ENCODE measurements around the gene PTPN11. TPM values are rescaled to one million over a fixed set of nuclear protein-coding genes. Genes with fewer than 3 reads are reported as not detected.

Gene PTPN11
- total RNA-seq, 1 experiment from 2014 or later = 181 TPM

DNA sequence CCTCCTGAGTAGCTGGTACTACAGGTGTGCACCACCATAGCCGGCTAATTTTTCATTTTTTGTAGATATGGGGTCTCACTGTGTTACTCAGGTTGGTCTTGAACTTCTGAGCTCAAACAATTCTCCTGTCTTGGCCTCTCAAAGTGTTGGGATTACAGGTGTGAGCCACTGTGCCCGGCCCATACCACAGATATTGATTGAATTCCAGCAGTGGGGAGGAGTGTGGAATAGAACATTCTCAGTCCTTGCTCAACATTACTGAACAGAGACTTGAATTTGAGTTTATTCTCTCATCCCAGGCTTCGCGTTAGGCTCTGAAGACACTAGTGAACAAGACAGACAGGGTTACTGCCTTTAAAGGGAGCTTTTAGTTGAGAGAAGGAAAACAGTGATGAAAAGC, 39.6 kb downstream of the PTPN11 start:
- H3K9me3 ChIP-seq (ENCODE audit: control insufficient read depth in 1 of 2, insufficient read depth in 1 of 2, low read depth in 1 of 2, low read length in 2 of 2) = no peaks in the 10 kb centered on the region
- H3K27me3 ChIP-seq (ENCODE audit: insufficient read depth, low read length) = no peaks in the 10 kb centered on the region
- BruUV-seq (replicated peaks) = no TSS peak
- H3K4me2 ChIP-seq (ENCODE audit: low read length) = no peak overlapping the region
- intact Hi-C loops (cut with micrococcal nuclease) = no loop called here
- H4K20me1 ChIP-seq (ENCODE audit: insufficient read depth) = 0 out of 2 replicates have a peak, but pooled peaks cover 3% of the 10 kb centered on the region
- H3K36me3 ChIP-seq (ENCODE audit: control insufficient read depth in 1 of 2, insufficient read depth in 2 of 2, low read length in 2 of 2) = peaks cover 23 to 31% of the 10 kb centered on the region in 2 experiments
- H3K4me1 ChIP-seq (ENCODE audit: control insufficient read depth in 1 of 2, insufficient read depth in 2 of 2, low read length in 2 of 2) = no peaks in the 10 kb centered on the region
- DNase-seq (ENCODE audit: low read depth, low spot score) (no peak), ATAC-seq (no peak)
- H3K9me2 ChIP-seq (ENCODE audit: insufficient read depth) = no peaks in the 10 kb centered on the region
- H3K79me2 ChIP-seq (ENCODE audit: insufficient read depth, low read length) = peaks cover 10% of the 10 kb centered on the region
- no peak overlapping the region for H3K4me3 ChIP-seq (replicated peaks in 1 of 2; ENCODE audit: low read depth in 1 of 2, low read length in 2 of 2)
- TF ChIP-seq ZFX (IDR thresholded peaks at IDR 0.05) (no peak), YY1 (IDR thresholded peaks at IDR 0.05; ENCODE audit: extremely low read depth, insufficient replicate concordance, low read depth, low read length) (no peak), SRF (IDR thresholded peaks at IDR 0.05; ENCODE audit: low read depth) (no peak), ZNF274 (IDR thresholded peaks at IDR 0.05; ENCODE audit: low read depth, low read length) (no peak)
- ChIA-PET POLR2A (no interaction called here), CTCF (no interaction called here), RAD21 (ENCODE audit: low non-redundant PET in 1 of 2, low total read pairs in 2 of 2, uncharacterized antibody in 2 of 2, unreplicated experiment in 2 of 2) (no interaction called here)
- no peak overlapping the region for H3K27ac ChIP-seq (ENCODE audit: low read depth, low read length)
- no peak overlapping the region for H3K9ac ChIP-seq (ENCODE audit: low read length)
- H2AFZ ChIP-seq (ENCODE audit: low read depth, low read length, poor library complexity, severe bottlenecking) = no peak overlapping the region

DNA sequence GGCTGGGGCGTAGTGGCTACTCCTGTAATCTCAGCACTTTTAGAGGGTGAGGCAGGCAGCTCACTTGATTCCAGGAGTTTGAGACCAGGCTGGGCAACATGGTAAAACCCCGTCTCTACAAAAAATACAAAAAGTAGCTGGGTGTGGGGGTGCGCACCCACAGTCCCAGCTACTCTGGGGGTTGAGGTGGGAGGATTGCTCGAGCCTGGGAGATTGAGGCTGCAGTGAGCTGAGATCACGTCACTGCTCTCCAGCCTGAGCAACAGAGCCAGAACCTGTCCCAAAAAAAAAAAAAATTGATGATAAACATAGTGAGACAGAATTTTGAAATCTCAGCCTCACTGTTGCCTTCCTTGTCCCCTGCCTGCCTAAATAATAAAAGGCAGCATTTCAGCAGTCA, 40.0 kb downstream of the PTPN11 start:
- BruUV-seq (replicated peaks) = no TSS peak
- Histone ChIP-seq H3K36me3 (ENCODE audit: control insufficient read depth in 1 of 2, insufficient read depth in 2 of 2, low read length in 2 of 2) (peaks cover 23 to 26% of the 10 kb centered on the region in 2 experiments), H3K79me2 (ENCODE audit: insufficient read depth, low read length) (peaks cover 14% of the 10 kb centered on the region), H3K27ac (ENCODE audit: low read depth, low read length) (no peak overlapping the region), H4K20me1 (ENCODE audit: insufficient read depth) (0 out of 2 replicates have a peak, but pooled peaks cover 3% of the 10 kb centered on the region), H3K9me3 (ENCODE audit: control insufficient read depth in 1 of 2, insufficient read depth in 1 of 2, low read depth in 1 of 2, low read length in 2 of 2) (no peaks in the 10 kb centered on the region), H3K4me2 (ENCODE audit: low read length) (no peak overlapping the region), H3K4me1 (ENCODE audit: control insufficient read depth in 1 of 2, insufficient read depth in 2 of 2, low read length in 2 of 2) (no peaks in the 10 kb centered on the region), H3K9ac (ENCODE audit: low read length) (no peak overlapping the region), H3K27me3 (ENCODE audit: insufficient read depth, low read length) (no peaks in the 10 kb centered on the region), H3K9me2 (ENCODE audit: insufficient read depth) (no peaks in the 10 kb centered on the region), H3K4me3 (replicated peaks in 1 of 2; ENCODE audit: low read depth in 1 of 2, low read length in 2 of 2) (no peak overlapping the region), H2AFZ (ENCODE audit: low read depth, low read length, poor library complexity, severe bottlenecking) (no peak overlapping the region)
- DNase-seq (ENCODE audit: low read depth, low spot score) (no peak), ATAC-seq (no peak)
- intact Hi-C loops (cut with micrococcal nuclease) = no loop called here
- RAD21 ChIA-PET (ENCODE audit: low non-redundant PET in 1 of 2, low total read pairs in 2 of 2, uncharacterized antibody in 2 of 2, unreplicated experiment in 2 of 2) = no interaction called here
- CTCF ChIA-PET = no interaction called here
- POLR2A ChIA-PET = no interaction called here
- TF ChIP-seq CEBPB (IDR thresholded peaks at IDR 0.05; ENCODE audit: low read depth) = no peak
- no peak for TF ChIP-seq POLR2AphosphoS5 (IDR thresholded peaks at IDR 0.05; ENCODE audit: low read depth, low read length)
- TF ChIP-seq, protein P1, sequence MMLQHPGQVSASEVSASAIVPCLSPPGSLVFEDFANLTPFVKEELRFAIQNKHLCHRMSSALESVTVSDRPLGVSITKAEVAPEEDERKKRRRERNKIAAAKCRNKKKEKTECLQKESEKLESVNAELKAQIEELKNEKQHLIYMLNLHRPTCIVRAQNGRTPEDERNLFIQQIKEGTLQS (IDR thresholded peaks at IDR 0.05) = no peak
- TF ChIP-seq, protein P2, sequence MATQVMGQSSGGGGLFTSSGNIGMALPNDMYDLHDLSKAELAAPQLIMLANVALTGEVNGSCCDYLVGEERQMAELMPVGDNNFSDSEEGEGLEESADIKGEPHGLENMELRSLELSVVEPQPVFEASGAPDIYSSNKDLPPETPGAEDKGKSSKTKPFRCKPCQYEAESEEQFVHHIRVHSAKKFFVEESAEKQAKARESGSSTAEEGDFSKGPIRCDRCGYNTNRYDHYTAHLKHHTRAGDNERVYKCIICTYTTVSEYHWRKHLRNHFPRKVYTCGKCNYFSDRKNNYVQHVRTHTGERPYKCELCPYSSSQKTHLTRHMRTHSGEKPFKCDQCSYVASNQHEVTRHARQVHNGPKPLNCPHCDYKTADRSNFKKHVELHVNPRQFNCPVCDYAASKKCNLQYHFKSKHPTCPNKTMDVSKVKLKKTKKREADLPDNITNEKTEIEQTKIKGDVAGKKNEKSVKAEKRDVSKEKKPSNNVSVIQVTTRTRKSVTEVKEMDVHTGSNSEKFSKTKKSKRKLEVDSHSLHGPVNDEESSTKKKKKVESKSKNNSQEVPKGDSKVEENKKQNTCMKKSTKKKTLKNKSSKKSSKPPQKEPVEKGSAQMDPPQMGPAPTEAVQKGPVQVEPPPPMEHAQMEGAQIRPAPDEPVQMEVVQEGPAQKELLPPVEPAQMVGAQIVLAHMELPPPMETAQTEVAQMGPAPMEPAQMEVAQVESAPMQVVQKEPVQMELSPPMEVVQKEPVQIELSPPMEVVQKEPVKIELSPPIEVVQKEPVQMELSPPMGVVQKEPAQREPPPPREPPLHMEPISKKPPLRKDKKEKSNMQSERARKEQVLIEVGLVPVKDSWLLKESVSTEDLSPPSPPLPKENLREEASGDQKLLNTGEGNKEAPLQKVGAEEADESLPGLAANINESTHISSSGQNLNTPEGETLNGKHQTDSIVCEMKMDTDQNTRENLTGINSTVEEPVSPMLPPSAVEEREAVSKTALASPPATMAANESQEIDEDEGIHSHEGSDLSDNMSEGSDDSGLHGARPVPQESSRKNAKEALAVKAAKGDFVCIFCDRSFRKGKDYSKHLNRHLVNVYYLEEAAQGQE (IDR thresholded peaks at IDR 0.05; ENCODE audit: low read depth) = no peak
- TF ChIP-seq CBX3 (IDR thresholded peaks at IDR 0.05; ENCODE audit: low read depth) = no peak
- no peak for TF ChIP-seq EGR1 (IDR thresholded peaks at IDR 0.05; ENCODE audit: low read depth)
- TF ChIP-seq, protein P3, sequence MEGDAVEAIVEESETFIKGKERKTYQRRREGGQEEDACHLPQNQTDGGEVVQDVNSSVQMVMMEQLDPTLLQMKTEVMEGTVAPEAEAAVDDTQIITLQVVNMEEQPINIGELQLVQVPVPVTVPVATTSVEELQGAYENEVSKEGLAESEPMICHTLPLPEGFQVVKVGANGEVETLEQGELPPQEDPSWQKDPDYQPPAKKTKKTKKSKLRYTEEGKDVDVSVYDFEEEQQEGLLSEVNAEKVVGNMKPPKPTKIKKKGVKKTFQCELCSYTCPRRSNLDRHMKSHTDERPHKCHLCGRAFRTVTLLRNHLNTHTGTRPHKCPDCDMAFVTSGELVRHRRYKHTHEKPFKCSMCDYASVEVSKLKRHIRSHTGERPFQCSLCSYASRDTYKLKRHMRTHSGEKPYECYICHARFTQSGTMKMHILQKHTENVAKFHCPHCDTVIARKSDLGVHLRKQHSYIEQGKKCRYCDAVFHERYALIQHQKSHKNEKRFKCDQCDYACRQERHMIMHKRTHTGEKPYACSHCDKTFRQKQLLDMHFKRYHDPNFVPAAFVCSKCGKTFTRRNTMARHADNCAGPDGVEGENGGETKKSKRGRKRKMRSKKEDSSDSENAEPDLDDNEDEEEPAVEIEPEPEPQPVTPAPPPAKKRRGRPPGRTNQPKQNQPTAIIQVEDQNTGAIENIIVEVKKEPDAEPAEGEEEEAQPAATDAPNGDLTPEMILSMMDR (IDR thresholded peaks at IDR 0.05 in 2 of 3, conservative IDR thresholded peaks at IDR 0.05 in 1 of 3; ENCODE audit: borderline replicate concordance in 1 of 3, insufficient read depth in 1 of 3, low read depth in 2 of 3, low read length in 2 of 3) = no peak
- TF ChIP-seq, protein P4, sequence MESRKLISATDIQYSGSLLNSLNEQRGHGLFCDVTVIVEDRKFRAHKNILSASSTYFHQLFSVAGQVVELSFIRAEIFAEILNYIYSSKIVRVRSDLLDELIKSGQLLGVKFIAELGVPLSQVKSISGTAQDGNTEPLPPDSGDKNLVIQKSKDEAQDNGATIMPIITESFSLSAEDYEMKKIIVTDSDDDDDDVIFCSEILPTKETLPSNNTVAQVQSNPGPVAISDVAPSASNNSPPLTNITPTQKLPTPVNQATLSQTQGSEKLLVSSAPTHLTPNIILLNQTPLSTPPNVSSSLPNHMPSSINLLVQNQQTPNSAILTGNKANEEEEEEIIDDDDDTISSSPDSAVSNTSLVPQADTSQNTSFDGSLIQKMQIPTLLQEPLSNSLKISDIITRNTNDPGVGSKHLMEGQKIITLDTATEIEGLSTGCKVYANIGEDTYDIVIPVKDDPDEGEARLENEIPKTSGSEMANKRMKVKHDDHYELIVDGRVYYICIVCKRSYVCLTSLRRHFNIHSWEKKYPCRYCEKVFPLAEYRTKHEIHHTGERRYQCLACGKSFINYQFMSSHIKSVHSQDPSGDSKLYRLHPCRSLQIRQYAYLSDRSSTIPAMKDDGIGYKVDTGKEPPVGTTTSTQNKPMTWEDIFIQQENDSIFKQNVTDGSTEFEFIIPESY (IDR thresholded peaks at IDR 0.05; ENCODE audit: extremely low read depth, insufficient replicate concordance, low read length) = no peak
- no peak for TF ChIP-seq ZFX (IDR thresholded peaks at IDR 0.05)
- TF ChIP-seq ELF1 (IDR thresholded peaks at IDR 0.05; ENCODE audit: borderline replicate concordance, low read depth) = no peak

Measured in HCT116 (cell line).